GM03348 (cell line): Measurements from ENCODE around the gene HACD1.

Source experiments
- DNase-seq: peaks from one replicate; pipeline ENCODE4 v3.0.0; 2012; ENCODE audit warnings: low spot score

HACD1 gene

DNA sequence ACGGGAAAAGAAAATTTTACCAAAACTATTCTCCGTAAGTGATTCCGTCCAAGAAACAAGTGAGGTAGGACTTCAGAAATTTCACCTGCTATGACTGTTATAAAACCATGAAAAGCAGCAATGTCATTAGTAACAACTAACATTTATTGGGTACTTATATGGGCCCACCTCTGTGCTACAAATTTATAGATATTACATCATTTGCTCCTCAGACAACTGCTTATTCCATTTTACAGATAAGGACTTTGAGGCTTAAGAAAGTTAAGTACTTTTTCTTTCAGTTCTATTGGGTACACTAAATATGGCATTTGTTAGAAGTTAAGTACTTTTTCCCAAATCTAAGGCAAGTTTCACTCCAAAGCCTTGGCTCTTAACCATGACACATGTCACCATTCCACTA lies 36.3 kb downstream of the HACD1 start:
- DNase-seq = no peak

DNA sequence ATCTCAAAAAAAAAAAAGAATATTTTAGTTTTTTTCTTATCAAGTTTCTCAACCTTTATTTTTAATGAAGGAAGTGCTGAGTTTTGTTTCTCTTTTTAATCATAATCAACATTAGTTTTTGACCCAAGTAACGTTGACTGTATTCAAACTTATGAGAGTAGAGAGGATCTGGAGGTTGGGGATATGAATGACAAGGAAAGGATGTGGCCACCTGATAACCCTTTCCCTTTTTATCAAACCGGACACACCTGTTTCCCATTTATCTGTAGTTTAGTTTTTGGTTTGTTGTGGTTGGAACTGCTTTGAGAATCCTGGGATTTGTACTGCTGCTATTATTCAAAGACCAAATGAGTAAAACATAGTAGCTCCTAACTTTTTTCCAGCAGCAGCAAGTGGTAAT lies 38.6 kb downstream of the HACD1 start:
- no peak for DNase-seq

DNA sequence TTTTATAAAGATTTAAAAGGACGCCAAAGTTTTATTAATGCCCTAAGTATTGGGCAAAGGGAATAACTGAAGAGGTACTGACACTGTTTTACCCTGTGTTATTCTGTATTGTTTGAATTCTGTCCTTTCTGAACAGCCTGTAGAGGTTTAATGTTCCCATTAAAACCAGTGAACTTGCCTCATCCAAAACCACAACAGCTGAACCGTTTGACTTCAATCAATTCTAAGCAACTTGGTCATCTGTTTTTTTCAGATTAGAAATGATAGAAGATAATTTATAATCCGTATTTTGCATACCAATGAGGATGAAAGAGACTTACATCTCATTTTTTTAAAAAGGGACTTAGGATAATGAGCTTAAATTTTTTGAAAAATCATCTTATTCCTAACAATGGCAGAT lies 40.4 kb downstream of the HACD1 start:
- no peak for DNase-seq

DNA sequence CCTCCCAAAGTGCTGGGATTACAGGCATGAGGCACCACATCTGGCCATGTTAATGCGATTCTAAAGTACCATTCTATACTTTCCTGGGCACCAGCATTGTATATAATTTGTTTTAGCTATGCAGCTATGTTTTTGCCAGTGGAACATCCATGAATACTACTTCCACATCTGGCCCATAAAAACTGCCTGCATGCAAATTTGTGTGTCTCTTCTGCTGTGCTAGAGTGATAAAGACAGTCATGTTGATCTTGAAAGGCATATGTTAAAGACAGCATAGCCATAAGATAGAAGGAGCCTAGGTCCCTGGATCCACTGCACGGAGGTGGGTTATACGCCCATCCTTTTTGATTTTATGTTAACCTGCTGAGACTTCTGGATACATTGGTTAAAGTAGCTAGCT lies 52.3 kb downstream of the HACD1 start:
- no peak for DNase-seq

DNA sequence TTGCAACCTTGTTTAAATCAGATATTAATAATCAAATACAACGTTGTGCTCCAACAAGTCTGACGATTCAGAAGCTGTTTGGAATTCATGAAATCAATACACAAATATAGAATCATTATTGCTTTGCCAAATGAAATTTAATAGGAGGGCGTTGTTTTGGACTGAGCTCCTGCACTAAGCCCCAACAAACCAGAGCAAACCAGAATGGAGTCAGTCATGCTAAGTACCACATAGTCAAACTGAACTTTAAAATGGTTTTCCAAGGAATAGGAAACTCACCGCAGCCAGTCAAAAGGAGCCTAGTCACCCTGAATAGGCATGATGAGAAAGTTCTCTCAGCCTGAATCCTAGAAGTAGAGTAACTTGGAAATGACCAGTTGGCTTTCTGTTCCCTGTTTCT lies 53.7 kb downstream of the HACD1 start:
- DNase-seq = no peak

DNA sequence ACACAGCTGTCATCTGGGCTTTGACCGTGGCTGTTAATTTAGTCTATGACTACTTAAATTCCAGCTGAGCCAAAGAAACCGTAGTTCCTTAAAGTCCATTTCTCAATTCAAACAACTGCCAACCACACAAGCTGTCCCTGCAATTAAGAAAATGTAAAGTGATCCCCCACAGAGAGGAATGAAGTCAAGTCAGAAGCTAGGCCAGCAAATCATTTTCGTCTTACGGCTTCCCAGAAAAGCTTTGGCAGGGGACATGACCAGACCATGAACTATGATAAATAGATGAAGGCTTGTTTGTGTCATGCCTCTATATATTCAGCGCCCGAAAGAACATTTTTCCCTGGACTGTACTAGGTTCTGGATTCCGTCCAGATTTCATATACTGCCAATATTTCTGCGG lies 54.6 kb downstream of the HACD1 start:
- peak; percentile 16 for DNase-seq

DNA sequence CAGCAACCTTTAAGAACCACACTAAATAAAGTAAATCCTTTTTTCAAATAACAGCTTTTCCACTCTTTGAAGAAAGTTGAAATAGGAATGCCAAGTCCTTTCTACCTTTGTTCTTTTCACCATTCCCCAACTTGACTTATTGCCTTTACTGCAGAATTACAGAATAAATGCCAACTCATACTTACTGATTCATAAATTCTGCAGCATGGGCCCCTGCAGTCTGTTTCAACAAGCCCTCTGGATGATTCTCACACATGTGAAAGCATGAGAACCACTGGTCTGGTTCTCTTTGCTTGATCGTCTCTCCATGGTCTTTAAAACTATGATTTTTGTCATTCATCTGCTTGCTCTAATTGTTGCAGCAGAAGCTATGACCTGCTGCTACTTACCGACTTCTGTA lies 56.1 kb downstream of the HACD1 start:
- no peak for DNase-seq

DNA sequence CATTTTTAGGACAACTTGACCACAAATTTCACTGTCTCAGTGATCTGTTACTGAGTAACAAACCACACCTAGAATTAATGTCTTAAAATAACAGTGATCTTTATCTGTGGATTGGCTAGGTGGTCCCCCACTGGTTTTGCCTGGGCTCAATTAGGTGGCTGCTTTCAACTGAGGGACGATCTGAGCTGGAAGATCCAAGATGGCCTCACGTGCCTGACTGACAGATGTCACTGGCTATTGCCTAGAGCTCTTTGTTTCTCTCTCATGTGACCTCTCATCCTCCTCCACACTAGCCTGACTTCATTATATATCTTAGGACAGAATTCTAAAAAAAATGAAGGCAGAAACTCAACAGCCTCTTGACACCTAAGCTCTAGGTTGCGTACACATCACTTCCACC lies 59.7 kb downstream of the HACD1 start:
- no peak for DNase-seq

DNA sequence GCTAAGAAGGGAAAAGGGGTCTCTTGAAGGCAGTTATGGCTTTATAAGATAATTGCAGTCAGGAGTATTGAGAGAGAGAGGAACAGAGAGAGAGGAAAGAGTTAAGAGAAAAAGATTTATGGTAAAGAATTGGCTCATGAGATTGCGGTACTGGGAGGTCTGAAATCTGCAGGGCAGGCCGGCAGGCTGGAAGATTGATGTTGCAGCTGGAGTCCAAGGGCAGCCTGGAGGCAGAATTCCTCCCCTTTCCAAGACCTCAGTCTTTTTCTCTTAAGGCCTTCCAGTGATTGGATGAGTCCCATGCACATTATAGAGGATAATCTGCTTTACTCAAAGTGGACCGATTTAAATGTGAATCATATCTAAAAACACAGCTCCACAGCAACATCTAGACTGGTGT lies 68.4 kb downstream of the HACD1 start:
- no peak for DNase-seq

DNA sequence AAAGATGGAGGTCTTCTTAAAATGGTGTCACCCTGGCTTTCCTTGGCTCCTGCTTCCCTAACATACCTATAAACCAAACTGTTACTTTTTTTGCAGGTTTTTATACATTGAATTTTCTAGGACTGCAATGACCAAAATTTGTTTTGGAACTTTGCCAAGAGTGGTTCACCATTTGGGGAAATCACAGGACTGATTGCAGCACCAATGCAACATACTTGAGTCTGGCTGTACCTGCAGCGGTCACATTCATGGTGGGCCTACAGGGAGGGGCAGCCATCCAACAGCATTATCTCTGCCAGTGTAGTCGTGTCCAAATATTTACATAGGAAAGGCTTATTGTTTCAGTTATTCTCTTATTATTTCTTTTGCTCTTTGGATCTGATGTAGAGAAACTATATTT lies 69.0 kb downstream of the HACD1 start:
- no peak for DNase-seq

DNA sequence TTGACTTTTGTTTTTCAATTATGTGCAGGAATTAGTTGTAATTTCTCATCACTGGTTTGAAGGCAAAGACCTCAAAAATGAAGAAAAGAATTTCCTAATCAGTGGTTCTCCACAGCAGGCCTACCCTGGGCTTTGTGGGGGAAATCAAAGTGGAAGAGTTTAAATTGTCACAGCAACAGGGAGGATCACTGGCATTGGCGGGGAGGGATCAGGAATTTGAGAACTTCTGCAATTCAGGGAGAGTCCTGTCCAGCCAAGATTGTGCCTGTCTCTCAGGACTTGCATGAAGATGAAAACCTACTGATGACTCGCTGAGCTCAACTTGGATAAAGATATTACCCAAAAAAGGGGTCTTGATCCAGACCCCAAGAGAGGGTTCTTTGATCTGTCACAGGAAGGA lies 70.1 kb downstream of the HACD1 start:
- peak; percentile 9 for DNase-seq

DNA sequence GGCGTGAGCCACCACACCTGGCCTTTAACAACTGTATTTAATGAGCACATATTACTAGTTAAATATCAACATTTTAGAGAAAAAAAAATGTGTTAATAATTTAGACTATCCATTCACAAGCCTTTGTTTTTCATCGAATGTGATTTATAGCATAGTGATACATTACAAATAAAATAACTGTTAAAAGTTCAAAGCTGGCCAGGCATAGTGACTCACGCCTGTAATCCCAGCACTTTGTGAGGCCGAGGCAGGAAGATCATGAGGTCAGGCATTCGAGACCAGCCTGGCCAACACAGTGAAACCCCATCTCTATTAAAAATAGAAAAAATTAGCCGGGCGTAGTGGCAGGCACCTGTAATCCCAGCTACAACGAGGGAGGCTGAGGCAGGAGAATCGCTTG lies 72.7 kb downstream of the HACD1 start:
- no peak for DNase-seq
